ENCODE measurements around the gene USH1G.
"Not testable (repeated sequence)": the region's sequence is repeated elsewhere in the genome, so short reads cannot be mapped to it uniquely, and the experiment has no call there.

GRCh38 chr17:74911423-74911822, 11.6 kb downstream of the USH1G start:
- TF ChIP-seq YY1 (IDR thresholded peaks at IDR 0.05; ENCODE audit: insufficient read depth, insufficient read length); ZNF274 (IDR thresholded peaks at IDR 0.05; ENCODE audit: low read depth, low read length): not testable (repeated sequence)
